ENCODE data around the gene GULP1. TPM values are rescaled to one million over a fixed set of nuclear protein-coding genes. Genes with fewer than 3 reads are reported as not detected.

Gene GULP1
- total and polyA plus RNA-seq, 2 donors (not counting 1 experiment from before 2014, with no cell fraction given): 43.5 to 82.4 TPM

GRCh38 chr2:188444106-188444835, 152.6 kb downstream of the GULP1 start:
- no peaks in the 10 kb centered on the region for H3K36me3 ChIP-seq (ENCODE audit: control insufficient read depth, insufficient read depth, low read length)
- no peak overlapping the region for H3K4me2 ChIP-seq (ENCODE audit: extremely low read depth, insufficient read depth, low read length)
- DNase-seq (ENCODE audit: low read depth in 2 of 2): peak in 1 of 2 donors; percentile 28
- no peaks in the 10 kb centered on the region for H3K27me3 ChIP-seq (ENCODE audit: control insufficient read depth, insufficient read depth, low read length)
- H3K9ac ChIP-seq (ENCODE audit: insufficient read depth, low read length): no peak overlapping the region
- H3K9me3 ChIP-seq (ENCODE audit: control insufficient read depth, insufficient read depth, low read depth, low read length): no peaks in the 10 kb centered on the region
- H3K79me2 ChIP-seq (ENCODE audit: control insufficient read depth, insufficient read depth, low read length): no peaks in the 10 kb centered on the region
- H4K20me1 ChIP-seq (ENCODE audit: control insufficient read depth, extremely low read depth, insufficient read depth, low read length): no peaks in the 10 kb centered on the region
- no peak overlapping the region for H2AFZ ChIP-seq (ENCODE audit: low read length)
- TF ChIP-seq, protein P1, sequence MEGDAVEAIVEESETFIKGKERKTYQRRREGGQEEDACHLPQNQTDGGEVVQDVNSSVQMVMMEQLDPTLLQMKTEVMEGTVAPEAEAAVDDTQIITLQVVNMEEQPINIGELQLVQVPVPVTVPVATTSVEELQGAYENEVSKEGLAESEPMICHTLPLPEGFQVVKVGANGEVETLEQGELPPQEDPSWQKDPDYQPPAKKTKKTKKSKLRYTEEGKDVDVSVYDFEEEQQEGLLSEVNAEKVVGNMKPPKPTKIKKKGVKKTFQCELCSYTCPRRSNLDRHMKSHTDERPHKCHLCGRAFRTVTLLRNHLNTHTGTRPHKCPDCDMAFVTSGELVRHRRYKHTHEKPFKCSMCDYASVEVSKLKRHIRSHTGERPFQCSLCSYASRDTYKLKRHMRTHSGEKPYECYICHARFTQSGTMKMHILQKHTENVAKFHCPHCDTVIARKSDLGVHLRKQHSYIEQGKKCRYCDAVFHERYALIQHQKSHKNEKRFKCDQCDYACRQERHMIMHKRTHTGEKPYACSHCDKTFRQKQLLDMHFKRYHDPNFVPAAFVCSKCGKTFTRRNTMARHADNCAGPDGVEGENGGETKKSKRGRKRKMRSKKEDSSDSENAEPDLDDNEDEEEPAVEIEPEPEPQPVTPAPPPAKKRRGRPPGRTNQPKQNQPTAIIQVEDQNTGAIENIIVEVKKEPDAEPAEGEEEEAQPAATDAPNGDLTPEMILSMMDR (conservative IDR thresholded peaks at IDR 0.05 in 1 of 2, IDR thresholded peaks at IDR 0.05 in 1 of 2; ENCODE audit: low read depth in 1 of 2, low read length in 2 of 2): no peak
- no peak for TF ChIP-seq EZH2 (IDR thresholded peaks at IDR 0.05; ENCODE audit: low read length, missing control alignments)
- H3K4me3 ChIP-seq (replicated peaks in 1 of 4; ENCODE audit: control extremely low read depth in 1 of 4, insufficient read depth in 1 of 4, low read depth in 3 of 4, low read length in 4 of 4): no peak overlapping the region
- no peak overlapping the region for H3K27ac ChIP-seq (ENCODE audit: insufficient read depth, low read length)
- no peaks in the 10 kb centered on the region for H3K4me1 ChIP-seq (ENCODE audit: control insufficient read depth, extremely low read depth, insufficient read depth, low read length)

- DNase-seq (ENCODE audit: low read depth in 2 of 2): no peak
- H3K9me3 ChIP-seq (ENCODE audit: control insufficient read depth, insufficient read depth, low read depth, low read length): no peaks in the 10 kb centered on the region
- no peaks in the 10 kb centered on the region for H3K27me3 ChIP-seq (ENCODE audit: control insufficient read depth, insufficient read depth, low read length)
- no peak overlapping the region for H3K4me2 ChIP-seq (ENCODE audit: extremely low read depth, insufficient read depth, low read length)
- H3K36me3 ChIP-seq (ENCODE audit: control insufficient read depth, insufficient read depth, low read length): no peaks in the 10 kb centered on the region
- TF ChIP-seq EZH2 (IDR thresholded peaks at IDR 0.05; ENCODE audit: low read length, missing control alignments): no peak
- TF ChIP-seq, protein P1 (conservative IDR thresholded peaks at IDR 0.05 in 1 of 2, IDR thresholded peaks at IDR 0.05 in 1 of 2; ENCODE audit: low read depth in 1 of 2, low read length in 2 of 2): no peak
- H3K4me1 ChIP-seq (ENCODE audit: control insufficient read depth, extremely low read depth, insufficient read depth, low read length): peaks cover 5% of the 10 kb centered on the region
- no peak overlapping the region for H3K27ac ChIP-seq (ENCODE audit: insufficient read depth, low read length)
- no peak overlapping the region for H3K9ac ChIP-seq (ENCODE audit: insufficient read depth, low read length)
- no peaks in the 10 kb centered on the region for H3K79me2 ChIP-seq (ENCODE audit: control insufficient read depth, insufficient read depth, low read length)
- no peak overlapping the region for H3K4me3 ChIP-seq (replicated peaks in 1 of 4; ENCODE audit: control extremely low read depth in 1 of 4, insufficient read depth in 1 of 4, low read depth in 3 of 4, low read length in 4 of 4)
- no peaks in the 10 kb centered on the region for H4K20me1 ChIP-seq (ENCODE audit: control insufficient read depth, extremely low read depth, insufficient read depth, low read length)
- no peak overlapping the region for H2AFZ ChIP-seq (ENCODE audit: low read length)
Observed at GRCh38 chr2:188449561-188449960, 157.9 kb downstream of the GULP1 start.

DNA sequence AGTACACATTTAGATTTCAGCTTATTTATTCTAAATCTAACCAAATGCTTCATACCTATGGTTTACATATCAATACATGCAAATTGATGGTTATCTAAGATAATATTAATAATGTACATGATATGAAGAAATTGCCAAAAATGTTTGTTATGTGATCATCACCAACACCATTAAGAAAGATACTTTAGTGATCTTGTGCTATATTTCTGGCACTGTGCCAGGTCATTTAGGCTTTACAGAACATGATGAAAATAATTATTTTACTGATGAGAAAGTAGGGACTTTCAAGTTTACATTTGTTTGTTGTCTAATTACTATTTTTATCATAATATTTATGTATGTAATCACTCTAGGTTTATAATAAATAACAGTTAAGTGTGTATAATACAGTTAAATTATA, 158.3 kb downstream of the GULP1 start:
- H3K27ac ChIP-seq (ENCODE audit: insufficient read depth, low read length): no peak overlapping the region
- H3K27me3 ChIP-seq (ENCODE audit: control insufficient read depth, insufficient read depth, low read length): no peaks in the 10 kb centered on the region
- no peak for DNase-seq (ENCODE audit: low read depth in 2 of 2)
- no peaks in the 10 kb centered on the region for H4K20me1 ChIP-seq (ENCODE audit: control insufficient read depth, extremely low read depth, insufficient read depth, low read length)
- no peaks in the 10 kb centered on the region for H3K36me3 ChIP-seq (ENCODE audit: control insufficient read depth, insufficient read depth, low read length)
- H2AFZ ChIP-seq (ENCODE audit: low read length): no peak overlapping the region
- TF ChIP-seq, protein P1 (conservative IDR thresholded peaks at IDR 0.05 in 1 of 2, IDR thresholded peaks at IDR 0.05 in 1 of 2; ENCODE audit: low read depth in 1 of 2, low read length in 2 of 2): no peak
- no peak for TF ChIP-seq EZH2 (IDR thresholded peaks at IDR 0.05; ENCODE audit: low read length, missing control alignments)
- peaks cover 5% of the 10 kb centered on the region for H3K4me1 ChIP-seq (ENCODE audit: control insufficient read depth, extremely low read depth, insufficient read depth, low read length)
- H3K9ac ChIP-seq (ENCODE audit: insufficient read depth, low read length): no peak overlapping the region
- H3K4me2 ChIP-seq (ENCODE audit: extremely low read depth, insufficient read depth, low read length): no peak overlapping the region
- no peaks in the 10 kb centered on the region for H3K79me2 ChIP-seq (ENCODE audit: control insufficient read depth, insufficient read depth, low read length)
- no peak overlapping the region for H3K4me3 ChIP-seq (replicated peaks in 1 of 4; ENCODE audit: control extremely low read depth in 1 of 4, insufficient read depth in 1 of 4, low read depth in 3 of 4, low read length in 4 of 4)
- no peaks in the 10 kb centered on the region for H3K9me3 ChIP-seq (ENCODE audit: control insufficient read depth, insufficient read depth, low read depth, low read length)
